GM12875 (cell line): ENCODE measurements around the gene SRGAP3.

ENCODE experiments used
- H3K4me3 ChIP-seq: one replicate; pipeline ENCODE4 v1.5.1; 2011; ENCODE audit warnings: low read depth, low read length, control low read depth
- TF ChIP-seq, protein P1 (sequence below): IDR thresholded peaks from 2 replicates; pipeline ENCODE4 v1.5.1; 2011; ENCODE audit warnings: low read depth, mild to moderate bottlenecking, control low read depth, inconsistent platforms, low read length, moderate library complexity, borderline replicate concordance; ENCODE audit not compliant: insufficient read depth

The SRGAP3 gene

DNA sequence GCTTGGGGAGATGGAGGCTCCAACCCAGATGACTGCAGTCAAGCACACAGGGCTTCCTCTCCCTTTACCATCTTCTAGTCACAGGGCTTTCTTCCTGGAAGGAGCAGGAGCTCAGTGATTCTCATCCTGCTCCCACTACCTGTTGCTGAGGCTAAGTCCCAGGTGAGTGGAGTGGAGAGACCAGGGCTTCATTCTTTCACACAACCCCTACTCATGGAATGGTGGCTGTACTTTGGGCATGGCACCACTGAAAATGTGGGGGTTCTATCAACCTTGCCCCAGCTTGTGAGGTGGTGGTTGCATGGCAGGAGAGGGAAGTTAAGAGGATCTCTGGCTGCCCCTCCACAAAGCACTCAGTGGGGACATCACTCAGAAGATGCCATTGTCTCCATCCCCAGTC is 249.4 kb downstream of the SRGAP3 start:
- H3K4me3 ChIP-seq, result no peak overlapping the region
- TF ChIP-seq, protein P1, sequence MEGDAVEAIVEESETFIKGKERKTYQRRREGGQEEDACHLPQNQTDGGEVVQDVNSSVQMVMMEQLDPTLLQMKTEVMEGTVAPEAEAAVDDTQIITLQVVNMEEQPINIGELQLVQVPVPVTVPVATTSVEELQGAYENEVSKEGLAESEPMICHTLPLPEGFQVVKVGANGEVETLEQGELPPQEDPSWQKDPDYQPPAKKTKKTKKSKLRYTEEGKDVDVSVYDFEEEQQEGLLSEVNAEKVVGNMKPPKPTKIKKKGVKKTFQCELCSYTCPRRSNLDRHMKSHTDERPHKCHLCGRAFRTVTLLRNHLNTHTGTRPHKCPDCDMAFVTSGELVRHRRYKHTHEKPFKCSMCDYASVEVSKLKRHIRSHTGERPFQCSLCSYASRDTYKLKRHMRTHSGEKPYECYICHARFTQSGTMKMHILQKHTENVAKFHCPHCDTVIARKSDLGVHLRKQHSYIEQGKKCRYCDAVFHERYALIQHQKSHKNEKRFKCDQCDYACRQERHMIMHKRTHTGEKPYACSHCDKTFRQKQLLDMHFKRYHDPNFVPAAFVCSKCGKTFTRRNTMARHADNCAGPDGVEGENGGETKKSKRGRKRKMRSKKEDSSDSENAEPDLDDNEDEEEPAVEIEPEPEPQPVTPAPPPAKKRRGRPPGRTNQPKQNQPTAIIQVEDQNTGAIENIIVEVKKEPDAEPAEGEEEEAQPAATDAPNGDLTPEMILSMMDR, result no peak

DNA sequence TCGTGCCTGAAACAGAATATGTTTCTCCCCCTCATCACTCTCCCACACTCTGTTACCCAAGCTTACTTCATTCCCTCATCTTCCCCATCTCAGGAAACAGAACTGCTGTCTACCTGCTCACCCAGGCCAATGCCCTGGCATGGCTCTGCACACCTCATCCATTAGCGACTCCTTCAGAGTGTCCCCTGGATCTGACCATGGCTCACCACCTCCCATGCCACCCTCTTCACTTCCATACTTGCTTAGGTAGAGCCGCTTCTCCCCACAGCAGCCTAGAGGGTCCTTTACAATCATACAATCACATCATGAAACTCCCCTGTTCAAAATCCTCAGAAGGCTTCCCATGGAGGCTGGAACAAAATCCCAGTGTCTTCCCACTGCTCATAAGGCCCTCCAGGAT is 252.3 kb downstream of the SRGAP3 start:
- TF ChIP-seq, protein P1, result no peak
- no peak overlapping the region for H3K4me3 ChIP-seq

DNA sequence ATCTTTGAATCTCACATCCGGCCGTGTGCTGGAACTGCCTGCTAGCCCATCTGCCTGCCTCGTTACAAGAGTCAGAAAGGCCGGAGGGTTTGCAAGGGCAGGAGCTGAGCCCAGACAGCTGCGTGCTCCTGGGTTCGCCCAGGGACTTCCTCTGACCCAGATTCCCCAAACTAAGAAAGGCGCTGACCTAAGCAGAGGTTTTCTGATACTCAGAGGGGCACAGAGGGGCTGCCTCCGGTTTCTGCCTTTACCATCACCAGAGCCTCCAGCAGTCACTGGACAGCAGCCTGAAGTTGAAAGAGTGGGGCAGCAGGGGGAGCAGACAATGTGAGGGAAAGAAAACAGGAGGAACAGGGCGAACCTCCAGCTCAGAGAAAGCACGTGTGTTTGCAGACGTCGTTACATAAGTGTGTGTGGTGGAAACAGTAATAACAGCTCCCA is 252.7 kb downstream of the SRGAP3 start:
- H3K4me3 ChIP-seq, result no peak overlapping the region
- TF ChIP-seq, protein P1, result no peak

DNA sequence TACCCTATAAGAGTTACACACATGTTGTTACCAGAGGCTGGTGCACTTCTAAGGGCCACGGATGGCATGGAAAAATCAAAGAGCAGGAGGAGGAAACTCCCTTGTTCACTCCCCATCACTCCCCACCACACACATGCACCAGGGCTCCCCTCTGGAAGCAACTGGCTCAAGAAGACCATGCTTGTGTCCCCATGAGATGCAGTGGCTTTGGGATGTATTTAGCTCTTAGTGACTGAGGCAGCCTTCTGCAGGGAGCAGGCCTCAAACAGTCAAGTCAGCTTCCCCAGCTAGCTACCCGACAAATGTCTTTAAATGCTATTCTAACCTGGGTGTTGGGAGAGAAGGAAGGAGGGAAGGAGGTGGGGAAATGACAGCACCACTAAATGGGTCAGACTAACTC is 253.2 kb downstream of the SRGAP3 start:
- TF ChIP-seq, protein P1, result no peak
- no peak overlapping the region for H3K4me3 ChIP-seq

DNA sequence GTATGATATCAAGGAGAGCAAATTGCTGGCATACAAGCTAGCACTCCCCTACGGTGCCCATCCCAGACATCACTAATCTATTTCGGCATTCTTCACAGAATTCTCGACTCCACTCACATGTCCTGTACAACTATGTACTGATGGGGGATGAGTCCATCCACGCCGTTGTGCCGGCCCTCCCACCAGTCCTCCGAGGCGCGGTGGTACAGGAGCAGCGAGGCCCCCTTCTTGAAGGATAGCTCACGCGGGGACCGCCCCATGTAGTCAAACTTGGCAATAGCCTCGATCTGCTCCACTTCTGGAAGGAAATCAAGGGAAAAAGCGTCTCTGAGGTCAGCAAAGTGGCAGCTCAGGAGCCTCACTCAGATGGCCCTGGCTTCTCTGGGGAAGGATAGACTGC is 255.2 kb downstream of the SRGAP3 start:
- no peak overlapping the region for H3K4me3 ChIP-seq
- TF ChIP-seq, protein P1, result no peak

DNA sequence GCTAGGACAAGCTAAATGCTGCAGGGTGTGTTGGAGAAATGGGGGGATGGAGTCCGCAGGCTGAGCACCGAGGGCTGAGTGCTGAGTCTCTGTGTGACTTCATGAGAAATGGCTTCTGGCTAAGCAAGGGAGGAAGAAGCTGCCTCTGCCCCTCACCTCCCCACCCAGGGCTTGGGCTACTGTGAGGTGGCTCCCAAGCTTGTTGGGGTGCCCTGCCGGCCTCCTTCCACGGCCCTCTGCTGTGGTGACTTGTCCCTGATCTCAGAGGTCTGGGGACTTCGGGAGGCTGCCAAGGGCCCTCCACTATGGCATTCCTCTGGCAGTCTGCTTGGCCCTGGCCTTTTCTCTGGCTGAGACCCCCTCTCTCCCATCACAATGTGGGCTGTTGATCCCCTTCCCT is 256.1 kb downstream of the SRGAP3 start:
- TF ChIP-seq, protein P1, result no peak
- no peak overlapping the region for H3K4me3 ChIP-seq

DNA sequence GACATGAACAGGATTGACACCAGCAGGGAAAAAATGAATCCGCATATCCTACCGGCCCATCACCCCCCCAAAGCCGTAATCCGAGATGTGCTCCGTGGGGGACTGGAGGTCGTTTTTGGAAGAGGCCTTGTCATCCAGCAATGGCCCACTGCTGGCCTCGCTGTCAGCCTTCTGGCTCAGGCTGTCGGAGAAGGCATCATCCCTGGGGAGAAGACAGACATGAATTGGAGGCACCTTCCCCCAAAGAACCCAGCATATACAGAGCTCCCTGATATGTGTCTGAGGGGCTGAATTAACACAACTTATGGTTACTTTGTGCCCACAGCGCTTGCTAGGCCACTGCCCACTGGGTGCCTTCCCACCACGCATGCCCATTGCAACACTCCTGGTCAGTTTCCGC is 256.6 kb downstream of the SRGAP3 start:
- no peak overlapping the region for H3K4me3 ChIP-seq
- TF ChIP-seq, protein P1, result no peak
